ENCODE data around the gene ZNF205. TPM values are rescaled to one million over a fixed set of nuclear protein-coding genes. Genes with fewer than 3 reads are reported as not detected.

ZNF205 gene
- total RNA-seq, 1 donor from 2014 or later: 14.8 TPM

GRCh38 chr16:3142770-3143169 lies 30.4 kb downstream of the ZNF205 start:
- no peaks in the 10 kb centered on the region for H3K27me3 Mint-ChIP-seq (ENCODE audit: unreplicated experiment)
- H3K36me3 Mint-ChIP-seq (ENCODE audit: unreplicated experiment): peaks cover 13% of the 10 kb centered on the region
- TF ChIP-seq, protein P1, sequence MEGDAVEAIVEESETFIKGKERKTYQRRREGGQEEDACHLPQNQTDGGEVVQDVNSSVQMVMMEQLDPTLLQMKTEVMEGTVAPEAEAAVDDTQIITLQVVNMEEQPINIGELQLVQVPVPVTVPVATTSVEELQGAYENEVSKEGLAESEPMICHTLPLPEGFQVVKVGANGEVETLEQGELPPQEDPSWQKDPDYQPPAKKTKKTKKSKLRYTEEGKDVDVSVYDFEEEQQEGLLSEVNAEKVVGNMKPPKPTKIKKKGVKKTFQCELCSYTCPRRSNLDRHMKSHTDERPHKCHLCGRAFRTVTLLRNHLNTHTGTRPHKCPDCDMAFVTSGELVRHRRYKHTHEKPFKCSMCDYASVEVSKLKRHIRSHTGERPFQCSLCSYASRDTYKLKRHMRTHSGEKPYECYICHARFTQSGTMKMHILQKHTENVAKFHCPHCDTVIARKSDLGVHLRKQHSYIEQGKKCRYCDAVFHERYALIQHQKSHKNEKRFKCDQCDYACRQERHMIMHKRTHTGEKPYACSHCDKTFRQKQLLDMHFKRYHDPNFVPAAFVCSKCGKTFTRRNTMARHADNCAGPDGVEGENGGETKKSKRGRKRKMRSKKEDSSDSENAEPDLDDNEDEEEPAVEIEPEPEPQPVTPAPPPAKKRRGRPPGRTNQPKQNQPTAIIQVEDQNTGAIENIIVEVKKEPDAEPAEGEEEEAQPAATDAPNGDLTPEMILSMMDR (IDR thresholded peaks at IDR 0.05): no peak
- H3K27ac Mint-ChIP-seq (ENCODE audit: unreplicated experiment): no peak overlapping the region
- peaks cover 2% of the 10 kb centered on the region for H3K4me1 Mint-ChIP-seq (ENCODE audit: unreplicated experiment)
- H3K9me3 Mint-ChIP-seq (ENCODE audit: unreplicated experiment): no peaks in the 10 kb centered on the region
- H3K4me3 Mint-ChIP-seq (ENCODE audit: unreplicated experiment): no peak overlapping the region
- DNase-seq (ENCODE audit: extremely low spot score, unreplicated experiment): peak; percentile 78

DNA sequence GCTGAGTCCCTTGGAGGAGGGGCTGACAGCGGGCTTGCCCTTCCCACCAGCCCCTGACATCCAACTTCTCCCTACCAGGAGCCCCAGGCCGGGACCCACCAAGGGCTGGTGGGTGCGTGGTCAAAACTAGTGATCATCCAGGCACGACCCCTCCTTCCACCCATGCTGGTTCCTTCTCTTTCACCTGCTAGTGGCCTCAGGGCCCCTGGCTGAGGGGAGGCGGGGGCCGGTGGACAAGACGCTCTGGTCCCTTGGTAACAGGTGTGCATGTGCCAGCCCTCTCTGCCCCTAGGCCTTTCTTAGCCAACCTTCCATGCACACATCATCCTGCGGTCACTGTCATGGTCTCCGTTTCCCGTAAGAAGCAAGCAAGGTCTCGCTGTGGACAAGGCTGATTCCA lies 30.8 kb downstream of the ZNF205 start:
- Mint-ChIP-seq H3K4me1 (ENCODE audit: unreplicated experiment) (peaks cover 2% of the 10 kb centered on the region), H3K27me3 (ENCODE audit: unreplicated experiment) (no peaks in the 10 kb centered on the region), H3K4me3 (ENCODE audit: unreplicated experiment) (no peak overlapping the region), H3K36me3 (ENCODE audit: unreplicated experiment) (peaks cover 13% of the 10 kb centered on the region), H3K27ac (ENCODE audit: unreplicated experiment) (no peak overlapping the region), H3K9me3 (ENCODE audit: unreplicated experiment) (no peaks in the 10 kb centered on the region)
- DNase-seq (ENCODE audit: extremely low spot score, unreplicated experiment): no peak
- TF ChIP-seq, protein P1 (IDR thresholded peaks at IDR 0.05): no peak

DNA sequence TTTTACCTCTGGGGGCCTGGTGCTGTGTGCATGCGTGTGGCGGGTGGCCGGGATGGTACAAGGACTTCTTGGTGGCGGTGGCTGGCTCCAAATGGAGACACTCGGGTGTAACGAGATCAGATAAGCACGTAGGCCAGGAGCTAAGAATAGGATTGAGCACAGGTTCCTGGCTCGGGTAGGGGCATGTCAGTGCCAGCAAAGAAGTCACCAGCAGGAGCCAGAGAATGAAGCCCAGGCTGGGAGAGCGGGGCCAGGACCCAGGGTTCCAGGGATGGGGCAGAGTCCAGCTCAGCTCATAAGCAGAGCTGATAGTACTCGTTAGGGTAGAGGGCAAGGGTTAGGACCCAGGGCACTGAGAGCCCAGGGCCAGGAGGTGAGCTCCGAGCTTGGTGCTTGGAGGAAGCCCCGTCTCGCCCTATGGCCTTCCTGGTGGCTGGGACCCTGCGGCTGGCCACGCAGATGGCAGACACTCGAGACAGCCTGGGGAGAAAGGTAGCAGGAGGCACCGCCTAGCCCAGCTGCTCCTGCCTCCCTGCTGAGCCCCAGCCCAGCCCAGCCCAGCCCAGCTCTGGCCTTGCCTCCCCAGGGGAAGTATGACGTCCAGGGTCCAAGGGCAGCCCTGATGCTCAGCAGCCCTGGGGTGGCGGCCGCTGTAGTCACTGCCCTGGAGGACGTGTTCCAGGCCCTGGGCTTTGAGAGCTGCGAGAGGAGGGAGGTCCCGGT lies 31.4 kb downstream of the ZNF205 start:
- Mint-ChIP-seq H3K27ac (ENCODE audit: unreplicated experiment) (no peak overlapping the region), H3K4me3 (ENCODE audit: unreplicated experiment) (no peak overlapping the region), H3K27me3 (ENCODE audit: unreplicated experiment) (no peaks in the 10 kb centered on the region), H3K36me3 (ENCODE audit: unreplicated experiment) (peaks cover 13% of the 10 kb centered on the region), H3K9me3 (ENCODE audit: unreplicated experiment) (no peaks in the 10 kb centered on the region), H3K4me1 (ENCODE audit: unreplicated experiment) (peaks cover 2% of the 10 kb centered on the region)
- TF ChIP-seq, protein P1 (IDR thresholded peaks at IDR 0.05): no peak
- no peak for DNase-seq (ENCODE audit: extremely low spot score, unreplicated experiment)

GRCh38 chr16:3144321-3144983 lies 32.1 kb downstream of the ZNF205 start:
- no peak for DNase-seq (ENCODE audit: extremely low spot score, unreplicated experiment)
- H3K4me1 Mint-ChIP-seq (ENCODE audit: unreplicated experiment): peaks cover 5% of the 10 kb centered on the region
- peaks cover 13% of the 10 kb centered on the region for H3K36me3 Mint-ChIP-seq (ENCODE audit: unreplicated experiment)
- H3K27ac Mint-ChIP-seq (ENCODE audit: unreplicated experiment): no peak overlapping the region
- no peak overlapping the region for H3K4me3 Mint-ChIP-seq (ENCODE audit: unreplicated experiment)
- H3K27me3 Mint-ChIP-seq (ENCODE audit: unreplicated experiment): no peaks in the 10 kb centered on the region
- no peaks in the 10 kb centered on the region for H3K9me3 Mint-ChIP-seq (ENCODE audit: unreplicated experiment)
- TF ChIP-seq, protein P1 (IDR thresholded peaks at IDR 0.05): no peak

DNA sequence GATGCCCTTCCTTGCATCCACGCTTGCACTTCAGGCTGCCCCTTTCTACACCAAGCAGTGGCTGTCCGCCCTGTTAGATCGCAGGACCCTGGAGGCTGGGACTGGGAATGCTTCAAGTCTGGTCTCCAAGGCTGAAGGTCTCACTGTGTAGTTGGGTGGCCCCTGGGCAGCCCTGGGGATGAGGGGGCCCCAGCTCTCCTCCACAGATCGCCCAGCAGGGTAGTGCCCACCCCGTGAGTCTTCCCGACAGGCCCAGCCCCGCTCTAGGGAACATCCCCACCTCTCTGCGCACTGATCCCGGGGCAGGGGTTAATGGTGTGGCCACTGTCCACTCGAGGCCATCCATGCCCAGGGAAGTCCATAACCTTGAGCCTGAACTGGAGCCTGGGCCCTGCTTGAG lies 32.8 kb downstream of the ZNF205 start:
- no peaks in the 10 kb centered on the region for H3K9me3 Mint-ChIP-seq (ENCODE audit: unreplicated experiment)
- H3K4me3 Mint-ChIP-seq (ENCODE audit: unreplicated experiment): no peak overlapping the region
- no peak for DNase-seq (ENCODE audit: extremely low spot score, unreplicated experiment)
- peaks cover 10% of the 10 kb centered on the region for H3K36me3 Mint-ChIP-seq (ENCODE audit: unreplicated experiment)
- no peak overlapping the region for H3K27ac Mint-ChIP-seq (ENCODE audit: unreplicated experiment)
- H3K27me3 Mint-ChIP-seq (ENCODE audit: unreplicated experiment): no peaks in the 10 kb centered on the region
- TF ChIP-seq, protein P1 (IDR thresholded peaks at IDR 0.05): no peak
- H3K4me1 Mint-ChIP-seq (ENCODE audit: unreplicated experiment): peaks cover 11% of the 10 kb centered on the region
